Stimulated activated CD4-positive, alpha-beta T cell treated with anti-CD3 and anti-CD28 coated beads, Interleukin-4, amount 100 ng/mL, for 4 hours (primary cell): ENCODE measurements around the gene TCERG1.
"Not testable (repeated sequence)": the region's sequence is repeated elsewhere in the genome, so short reads cannot be mapped to it uniquely, and the experiment has no call there.

Experiments
- DNase-seq, 2 experiments: peaks; one replicate each; pipeline ENCODE4 v3.0.0-alpha.2; 2020

The TCERG1 gene

GRCh38 chr5:146523698-146524097 is 76.6 kb downstream of the TCERG1 start:
- no peak for DNase-seq

GRCh38 chr5:146527785-146528184 is 80.7 kb downstream of the TCERG1 start:
- DNase-seq, result no peak

- DNase-seq, result no peak
Measured at GRCh38 chr5:146528236-146528635, 81.1 kb downstream of the TCERG1 start.

DNA sequence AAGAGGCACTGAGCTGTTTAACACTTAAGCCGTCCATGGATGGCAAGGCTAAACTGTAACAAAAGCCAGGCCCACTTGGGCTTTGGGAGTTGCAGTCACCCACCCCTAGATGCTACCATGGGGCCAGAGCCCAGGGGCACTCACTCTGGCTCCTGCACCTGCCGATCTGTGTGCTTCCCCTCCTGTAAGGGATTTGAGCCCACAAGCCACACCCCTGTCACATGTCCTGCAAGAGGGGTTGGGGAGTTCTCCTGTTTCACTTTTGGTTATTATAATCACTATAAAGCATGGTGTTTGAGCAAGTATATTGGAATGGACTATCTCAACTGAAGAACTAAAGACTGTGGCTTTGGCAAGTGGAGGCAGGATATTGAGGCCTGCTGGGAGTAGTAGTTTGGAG is 82.9 kb downstream of the TCERG1 start:
- no peak for DNase-seq

GRCh38 chr5:146533260-146533857 is 86.2 kb downstream of the TCERG1 start:
- DNase-seq, result peak; percentile 65 to 67

DNA sequence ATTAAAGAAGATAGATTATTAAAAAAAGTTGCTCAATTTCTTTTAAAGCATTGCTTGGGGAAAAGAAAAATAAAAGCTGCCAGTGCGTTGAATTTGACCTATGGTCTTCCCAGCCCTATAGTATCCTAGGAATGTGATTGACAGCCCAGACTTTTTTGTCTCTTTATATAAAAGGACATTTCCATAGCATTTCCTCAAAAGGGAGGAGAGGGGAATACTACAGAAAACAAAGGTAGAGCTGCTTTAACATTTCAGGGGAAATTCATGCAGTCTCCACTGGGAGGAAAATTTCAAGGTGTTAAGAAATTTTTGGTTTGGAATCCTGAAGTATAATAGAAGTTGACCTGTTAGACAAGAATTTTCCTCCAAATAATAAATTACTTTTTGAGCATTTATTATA is 86.7 kb downstream of the TCERG1 start:
- DNase-seq, result no peak

- DNase-seq, result no peak
Measured at GRCh38 chr5:146538432-146538831, 91.3 kb downstream of the TCERG1 start.

GRCh38 chr5:146539973-146540372 is 92.8 kb downstream of the TCERG1 start:
- no peak for DNase-seq

DNA sequence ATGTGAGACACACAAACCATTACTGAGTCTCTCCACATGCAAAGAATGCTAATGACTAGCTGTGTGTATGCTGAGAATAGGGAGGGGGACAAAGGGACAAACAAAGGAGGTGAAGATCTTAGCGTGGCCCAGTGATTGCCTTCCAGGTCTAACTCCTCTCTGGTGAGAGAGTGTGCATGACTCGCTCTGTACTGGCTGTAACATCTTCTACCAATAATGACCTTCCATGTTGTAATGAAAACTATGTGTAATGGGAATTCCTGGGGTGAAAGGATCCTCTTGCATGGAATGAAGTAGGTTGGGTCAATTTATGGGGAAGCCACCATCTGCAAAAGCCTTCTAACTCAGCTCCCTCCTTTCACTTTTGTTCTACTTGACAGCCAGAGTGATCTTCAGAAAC is 93.3 kb downstream of the TCERG1 start:
- no peak for DNase-seq

GRCh38 chr5:146541958-146542849 is 95.1 kb downstream of the TCERG1 start:
- peak; percentile 51 to 63 for DNase-seq

- no peak for DNase-seq
Measured at GRCh38 chr5:146544232-146544631, 97.1 kb downstream of the TCERG1 start.

DNA sequence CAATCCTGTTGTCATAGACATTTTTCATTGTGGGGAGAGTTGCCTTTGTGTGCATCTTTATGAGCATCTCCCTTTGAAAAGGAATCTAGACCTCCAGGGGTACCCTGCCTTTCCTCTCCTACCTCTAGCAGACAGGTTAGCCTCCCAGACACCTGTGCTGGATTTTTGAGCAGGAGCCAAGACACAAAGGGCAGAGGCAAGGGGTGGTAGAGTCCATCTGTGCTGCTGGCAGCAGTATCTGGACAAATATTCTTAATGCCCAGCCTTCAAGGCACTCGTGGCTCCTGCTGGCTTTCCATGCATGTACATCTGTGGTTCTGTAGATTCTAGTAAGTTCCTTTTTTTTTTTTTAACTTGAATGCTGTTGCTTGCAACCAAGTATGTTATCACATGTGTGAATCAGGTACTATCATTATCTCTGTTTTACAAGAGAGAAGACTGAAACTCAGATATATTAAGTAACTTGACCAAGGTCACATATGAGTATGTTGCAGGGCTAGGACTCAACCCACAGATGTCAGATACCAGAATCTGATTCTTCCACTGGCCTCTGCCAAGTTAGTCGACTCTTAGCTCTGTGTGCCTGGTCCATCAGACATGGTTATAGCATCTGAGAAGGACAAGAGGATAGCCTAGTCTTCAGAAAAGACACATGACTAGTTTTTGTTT is 101.8 kb downstream of the TCERG1 start:
- no peak for DNase-seq

- no peak for DNase-seq
Measured at GRCh38 chr5:146549615-146550014, 102.5 kb downstream of the TCERG1 start.

- DNase-seq, result no peak
Measured at GRCh38 chr5:146553446-146553845, 106.3 kb downstream of the TCERG1 start.

DNA sequence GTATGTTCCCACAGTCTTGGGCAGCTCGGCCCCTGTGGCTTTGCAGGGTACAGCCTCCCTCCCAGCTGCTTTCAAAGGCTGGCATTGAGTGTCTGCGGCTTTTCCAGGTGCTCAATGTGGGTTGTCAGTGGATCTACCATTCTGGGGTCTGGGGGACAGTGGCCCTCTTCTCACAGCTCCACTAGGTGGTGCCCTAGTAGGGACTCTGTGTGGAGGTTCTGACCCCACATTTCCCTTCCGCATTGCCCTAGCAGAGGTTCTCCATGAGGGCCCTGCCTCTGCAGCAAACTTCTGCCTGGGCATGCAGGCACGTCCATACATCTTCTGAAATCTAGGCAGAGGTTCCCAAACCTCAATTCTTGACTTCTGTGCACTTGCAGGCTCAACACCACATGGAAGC is 109.8 kb downstream of the TCERG1 start:
- not testable (repeated sequence) for DNase-seq

- no peak for DNase-seq
Measured at GRCh38 chr5:146560205-146560812, 113.2 kb downstream of the TCERG1 start.
